CD14-positive monocyte (primary cell): ENCODE results near the gene DMBT1. TPM values are rescaled to one million over a fixed set of nuclear protein-coding genes. Genes with fewer than 3 reads are reported as not detected.

Experiments
- DNase-seq, 3 donors: peaks; one replicate each; pipeline ENCODE4 v3.0.0-alpha.2; 2011 to 2022
- H2AFZ ChIP-seq: 2 replicates; pipeline ENCODE4 v1.6.0; 2012; ENCODE audit warnings: mild to moderate bottlenecking, low read depth, low read length, inconsistent platforms; ENCODE audit not compliant: insufficient read depth, poor library complexity, severe bottlenecking
- H3K27ac ChIP-seq, 2 donors: 1 replicate in 1 of 2; 2 replicates in 1 of 2; pipeline ENCODE4 v1.5.1; 2012 to 2013; ENCODE audit warnings: low read length in 2 of 2, control low read depth in 1 of 2, inconsistent platforms in 1 of 2, low read depth in 1 of 2, mild to moderate bottlenecking in 1 of 2
- H3K27me3 ChIP-seq, 2 donors: one replicate each; pipeline versions ENCODE4 v1.6.0 to v1.6.1; 2011 to 2013; ENCODE audit warnings: low read length in 2 of 2; ENCODE audit not compliant: control insufficient read depth in 2 of 2, insufficient read depth in 2 of 2
- H3K36me3 ChIP-seq, 2 donors: replicated peaks in 1 of 2; 1 replicate in 1 of 2; 2 replicates in 1 of 2; pipeline versions ENCODE4 v1.5.1 to v1.6.1; 2012 to 2013; ENCODE audit warnings: low read length in 2 of 2, control low read depth in 1 of 2, inconsistent platforms in 1 of 2, mild to moderate bottlenecking in 1 of 2; ENCODE audit not compliant: insufficient read depth in 2 of 2, control insufficient read depth in 1 of 2
- H3K4me1 ChIP-seq, 2 donors: 1 replicate in 1 of 2; 2 replicates in 1 of 2; pipeline versions ENCODE4 v1.5.1 to v1.6.1; 2012 to 2013; ENCODE audit warnings: low read length in 2 of 2, control low read depth in 1 of 2, inconsistent platforms in 1 of 2, mild to moderate bottlenecking in 1 of 2, moderate library complexity in 1 of 2; ENCODE audit not compliant: insufficient read depth in 2 of 2, control insufficient read depth in 1 of 2
- H3K4me2 ChIP-seq: replicated peaks from 2 replicates; pipeline ENCODE3; 2012; ENCODE audit warnings: low read length, moderate library complexity, mild to moderate bottlenecking; ENCODE audit not compliant: poor library complexity, severe bottlenecking; ENCODE audit errors: extremely low read depth
- H3K4me3 ChIP-seq, 3 experiments: fragments of 200-600 bp in 1 of 3; sonication (generic) in 1 of 3; replicated peaks in 1 of 3; 1 replicate in 2 of 3; 2 replicates in 1 of 3; pipeline ENCODE4 v1.5.1; 2011 to 2013; ENCODE audit warnings: low read length in 3 of 3, mild to moderate bottlenecking in 3 of 3, control low read depth in 2 of 3, low read depth in 2 of 3, inconsistent platforms in 1 of 3, moderate library complexity in 1 of 3
- H3K79me2 ChIP-seq: 2 replicates; pipeline ENCODE4 v1.6.0; 2012; ENCODE audit warnings: mild to moderate bottlenecking, control low read depth, inconsistent platforms, low read length, moderate library complexity; ENCODE audit not compliant: insufficient read depth
- H3K9ac ChIP-seq: 2 replicates; pipeline ENCODE4 v1.6.0; 2017; ENCODE audit warnings: low read length, mild to moderate bottlenecking; ENCODE audit not compliant: insufficient read depth, poor library complexity, severe bottlenecking
- H3K9me3 ChIP-seq, 2 donors: replicated peaks in 1 of 2; 1 replicate in 1 of 2; 2 replicates in 1 of 2; pipeline versions ENCODE4 v1.5.1 to v1.6.1; 2012 to 2013; ENCODE audit warnings: low read length in 2 of 2, control low read depth in 1 of 2; ENCODE audit not compliant: control insufficient read depth in 1 of 2, insufficient read depth in 1 of 2
- H4K20me1 ChIP-seq: 2 replicates; pipeline ENCODE4 v1.6.0; 2012; ENCODE audit warnings: mild to moderate bottlenecking, low read length, control low read depth, moderate library complexity; ENCODE audit not compliant: insufficient read depth
- H3K27ac Mint-ChIP-seq, 7 donors: one replicate each; pipeline ENCODE4 v1.8.0; 2020; ENCODE audit warnings: mild to moderate bottlenecking in 7 of 7, mixed read lengths in 7 of 7, moderate library complexity in 6 of 7, inconsistent platforms in 2 of 7
- H3K27me3 Mint-ChIP-seq, 3 donors: one replicate each; pipeline ENCODE4 v1.8.0; 2021 to 2022; ENCODE audit warnings: low read depth in 3 of 3, mild to moderate bottlenecking in 3 of 3, mixed read lengths in 3 of 3, moderate library complexity in 3 of 3, inconsistent platforms in 1 of 3
- H3K36me3 Mint-ChIP-seq, 2 donors: one replicate each; pipeline ENCODE4 v1.8.0; 2020; ENCODE audit warnings: mixed read lengths in 2 of 2, inconsistent platforms in 1 of 2, mild to moderate bottlenecking in 1 of 2
- H3K4me1 Mint-ChIP-seq: one replicate; pipeline ENCODE4 v1.8.0; 2020; ENCODE audit warnings: mild to moderate bottlenecking, mixed read lengths
- H3K4me3 Mint-ChIP-seq, 2 donors: one replicate each; pipeline ENCODE4 v1.8.0; 2020; ENCODE audit warnings: mild to moderate bottlenecking in 2 of 2, mixed read lengths in 2 of 2, moderate library complexity in 1 of 2
- H3K9me3 Mint-ChIP-seq, 7 donors: one replicate each; pipeline ENCODE4 v1.8.0; 2020 to 2022; ENCODE audit warnings: mixed read lengths in 7 of 7, mild to moderate bottlenecking in 6 of 7, moderate library complexity in 6 of 7, inconsistent platforms in 2 of 7
- CTCF ChIP-seq: fragments of 200-600 bp; IDR thresholded peaks from one replicate; pipeline ENCODE4 v1.8.0; 2022; ENCODE audit warnings: antibody characterized with exemption, mild to moderate bottlenecking
- WGBS: methylation state at CpG from one replicate; pipeline ENCODE4 v1.1.5; 2013; ENCODE audit warnings: missing lambda C conversion rate; ENCODE audit not compliant: insufficient coverage; 5-methylcytosine and 5-hydroxymethylcytosine counted together
- intact Hi-C, 2 donors: fragments of 100-400 bp; cut with micrococcal nuclease; formaldehyde crosslinking; loops; one replicate each; pipeline versions ENCODE4 v1.15.0 to v1.15.1; 2023
- polyA plus RNA-seq, 3 donors: library from polyadenylated mRNA; depleted of rRNA in 1 of 3; unstranded in 2 of 3; stranded (reverse) in 1 of 3; fragments of 300-500 nt in 2 of 3; fragments of >200 nt in 1 of 3; fragmentation: Illumina TruSeq in 2 of 3; gene quantifications; 1 replicate in 2 of 3; 2 replicates in 1 of 3; pipeline ENCODE4 v1.2.3, GENCODE V29; 2012 to 2021

The DMBT1 gene
- polyA plus RNA-seq, 3 donors: not detected

GRCh38 chr10:122649903-122650302, 89.3 kb downstream of the DMBT1 start:
- no peaks in the 10 kb centered on the region for H3K27me3 ChIP-seq
- H3K36me3 Mint-ChIP-seq: no peaks in the 10 kb centered on the region
- TF ChIP-seq CTCF: no peak
- no peak overlapping the region for H3K27ac Mint-ChIP-seq
- no peaks in the 10 kb centered on the region for H3K36me3 ChIP-seq
- peaks cover 2 to 6% (median 5%) of the 10 kb centered on the region in 3 donors for H3K27me3 Mint-ChIP-seq
- no peak overlapping the region for H3K4me2 ChIP-seq
- H3K9ac ChIP-seq: no peak overlapping the region
- H3K79me2 ChIP-seq: no peaks in the 10 kb centered on the region
- H3K27ac ChIP-seq: no peak overlapping the region
- no peaks in the 10 kb centered on the region for H3K9me3 ChIP-seq
- no peaks in the 10 kb centered on the region for H3K4me1 Mint-ChIP-seq
- intact Hi-C loops: no loop called here
- no peak overlapping the region for H3K4me3 ChIP-seq
- H4K20me1 ChIP-seq: no peaks in the 10 kb centered on the region
- DNase-seq: no peak
- no peak overlapping the region for H2AFZ ChIP-seq
- no peak overlapping the region for H3K4me3 Mint-ChIP-seq
- H3K9me3 Mint-ChIP-seq: no peaks in the 10 kb centered on the region
- no peaks in the 10 kb centered on the region for H3K4me1 ChIP-seq
- WGBS: 81% methylated on average over 3 of the region's 5 CpGs

GRCh38 chr10:122650331-122650730, 89.8 kb downstream of the DMBT1 start:
- Mint-ChIP-seq H3K4me1 (no peaks in the 10 kb centered on the region), H3K27me3 (peaks cover 2 to 5% (median 5%) of the 10 kb centered on the region in 3 donors), H3K4me3 (no peak overlapping the region), H3K27ac (no peak overlapping the region), H3K36me3 (no peaks in the 10 kb centered on the region), H3K9me3 (no peaks in the 10 kb centered on the region)
- no peaks in the 10 kb centered on the region for H3K27me3 ChIP-seq
- intact Hi-C loops: no loop called here
- H3K9ac ChIP-seq: no peak overlapping the region
- H3K9me3 ChIP-seq: no peaks in the 10 kb centered on the region
- H3K36me3 ChIP-seq: no peaks in the 10 kb centered on the region
- no peak overlapping the region for H3K4me2 ChIP-seq
- no peaks in the 10 kb centered on the region for H3K79me2 ChIP-seq
- DNase-seq: no peak
- TF ChIP-seq CTCF: no peak
- WGBS: no CpG with 5 or more reads among the region's 2 CpGs
- H3K4me3 ChIP-seq: no peak overlapping the region
- H3K27ac ChIP-seq: no peak overlapping the region
- H2AFZ ChIP-seq: no peak overlapping the region
- no peaks in the 10 kb centered on the region for H3K4me1 ChIP-seq
- no peaks in the 10 kb centered on the region for H4K20me1 ChIP-seq
